GM18505 (cell line): ENCODE measurements around the gene PRKCB.

ENCODE experiments used
- ATAC-seq: cut with Tn5 transposase; IDR thresholded peaks from one replicate; pipeline ENCODE4 v1.9.1; 2021; ENCODE audit not compliant: unreplicated experiment
- POLR2A ChIP-seq: IDR thresholded peaks from 4 replicates; pipeline ENCODE4 v1.6.1; 2011; ENCODE audit warnings: borderline replicate concordance; ENCODE audit not compliant: insufficient read depth, insufficient read length; ENCODE audit errors: extremely low read depth

Gene PRKCB

GRCh38 chr16:23969468-23970297, 133.9 kb downstream of the PRKCB start:
- TF ChIP-seq POLR2A: no peak

GRCh38 chr16:23974223-23974622, 138.4 kb downstream of the PRKCB start:
- ATAC-seq: no peak

More at GRCh38 chr16:23969468-23970297, 133.9 kb downstream of the PRKCB start:
- ATAC-seq: no peak

GRCh38 chr16:23975293-23975692, 139.5 kb downstream of the PRKCB start:
- no peak for ATAC-seq
- no peak for TF ChIP-seq POLR2A

More at GRCh38 chr16:23974223-23974622, 138.4 kb downstream of the PRKCB start:
- no peak for TF ChIP-seq POLR2A

- TF ChIP-seq POLR2A: no peak
Measured at GRCh38 chr16:23976091-23976490, 140.3 kb downstream of the PRKCB start.

GRCh38 chr16:23976524-23976923, 140.7 kb downstream of the PRKCB start:
- no peak for TF ChIP-seq POLR2A
- no peak for ATAC-seq

More at GRCh38 chr16:23976091-23976490, 140.3 kb downstream of the PRKCB start:
- no peak for ATAC-seq

- ATAC-seq: no peak
- TF ChIP-seq POLR2A: no peak
Measured at GRCh38 chr16:23979441-23979840, 143.7 kb downstream of the PRKCB start.

GRCh38 chr16:23979982-23980381, 144.2 kb downstream of the PRKCB start:
- ATAC-seq: no peak
- no peak for TF ChIP-seq POLR2A

- no peak for TF ChIP-seq POLR2A
- no peak for ATAC-seq
Measured at GRCh38 chr16:23981429-23982399, 145.9 kb downstream of the PRKCB start.

- no peak for TF ChIP-seq POLR2A
Measured at GRCh38 chr16:23986455-23986854, 150.7 kb downstream of the PRKCB start.

GRCh38 chr16:23987443-23987842, 151.7 kb downstream of the PRKCB start:
- peak; percentile 82 for ATAC-seq

More at GRCh38 chr16:23986455-23986854, 150.7 kb downstream of the PRKCB start:
- no peak for ATAC-seq

GRCh38 chr16:23990507-23990906, 154.7 kb downstream of the PRKCB start:
- TF ChIP-seq POLR2A: no peak
- ATAC-seq: no peak

More at GRCh38 chr16:23987443-23987842, 151.7 kb downstream of the PRKCB start:
- no peak for TF ChIP-seq POLR2A

GRCh38 chr16:23991066-23991465, 155.3 kb downstream of the PRKCB start:
- no peak for TF ChIP-seq POLR2A

GRCh38 chr16:23994615-23995014, 158.8 kb downstream of the PRKCB start:
- no peak for TF ChIP-seq POLR2A

More at GRCh38 chr16:23991066-23991465, 155.3 kb downstream of the PRKCB start:
- no peak for ATAC-seq

More at GRCh38 chr16:23994615-23995014, 158.8 kb downstream of the PRKCB start:
- no peak for ATAC-seq
